Astrocyte (in vitro differentiated cells and primary cell): Measurements from ENCODE around the gene TNNC2.

Source experiments
- EZH2 ChIP-seq: IDR thresholded peaks from 2 replicates; pipeline ENCODE4 v1.6.1; 2012; ENCODE audit warnings: mild to moderate bottlenecking, low read length, inconsistent platforms; ENCODE audit not compliant: insufficient read depth
- TF ChIP-seq, protein P1 (sequence below): IDR thresholded peaks from 2 replicates; pipeline ENCODE4 v1.5.1; 2011; ENCODE audit warnings: low read depth, mild to moderate bottlenecking, inconsistent platforms, low read length, moderate library complexity; ENCODE audit not compliant: insufficient read depth

DNA sequence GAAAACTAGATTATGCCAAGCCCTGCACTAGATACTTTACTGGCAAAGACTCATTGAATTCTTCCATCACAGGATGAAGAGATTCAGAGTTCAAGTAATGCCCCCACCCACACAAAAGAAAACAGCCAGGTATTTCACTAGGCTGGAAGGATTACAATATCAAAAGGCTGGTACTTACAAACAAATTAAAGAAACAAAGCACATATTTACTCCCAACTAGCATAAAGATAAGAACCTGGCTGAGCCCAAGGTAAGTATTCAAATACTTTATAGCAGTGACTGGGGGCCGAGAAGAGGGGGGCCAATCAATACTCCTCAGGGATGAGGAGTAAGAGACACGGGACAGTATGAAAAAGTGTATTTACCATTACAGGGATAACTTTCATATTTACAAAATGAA is 26.4 kb upstream of the TNNC2 start:
- TF ChIP-seq, protein P1, sequence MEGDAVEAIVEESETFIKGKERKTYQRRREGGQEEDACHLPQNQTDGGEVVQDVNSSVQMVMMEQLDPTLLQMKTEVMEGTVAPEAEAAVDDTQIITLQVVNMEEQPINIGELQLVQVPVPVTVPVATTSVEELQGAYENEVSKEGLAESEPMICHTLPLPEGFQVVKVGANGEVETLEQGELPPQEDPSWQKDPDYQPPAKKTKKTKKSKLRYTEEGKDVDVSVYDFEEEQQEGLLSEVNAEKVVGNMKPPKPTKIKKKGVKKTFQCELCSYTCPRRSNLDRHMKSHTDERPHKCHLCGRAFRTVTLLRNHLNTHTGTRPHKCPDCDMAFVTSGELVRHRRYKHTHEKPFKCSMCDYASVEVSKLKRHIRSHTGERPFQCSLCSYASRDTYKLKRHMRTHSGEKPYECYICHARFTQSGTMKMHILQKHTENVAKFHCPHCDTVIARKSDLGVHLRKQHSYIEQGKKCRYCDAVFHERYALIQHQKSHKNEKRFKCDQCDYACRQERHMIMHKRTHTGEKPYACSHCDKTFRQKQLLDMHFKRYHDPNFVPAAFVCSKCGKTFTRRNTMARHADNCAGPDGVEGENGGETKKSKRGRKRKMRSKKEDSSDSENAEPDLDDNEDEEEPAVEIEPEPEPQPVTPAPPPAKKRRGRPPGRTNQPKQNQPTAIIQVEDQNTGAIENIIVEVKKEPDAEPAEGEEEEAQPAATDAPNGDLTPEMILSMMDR, result no peak
- TF ChIP-seq EZH2, result no peak
